Head of caudate nucleus (tissue), 42 donors: ENCODE data around the gene GABRR3.

Source experiments
- DNase-seq, 42 donors: peaks; one replicate each; pipeline versions ENCODE4 v3.0.0 to v3.0.0-alpha.2; 2020 to 2021; ENCODE audit warnings: mixed read lengths in 7 of 42
- intact Hi-C: fragments of 100-400 bp; cut with DNase I; formaldehyde crosslinking; loops from one replicate; pipeline ENCODE4 v1.15.0; 2022

Gene GABRR3

GRCh38 chr3:97994328-97994945 lies 40.7 kb downstream of the GABRR3 start:
- intact Hi-C loops, result no loop called here
- no peak for DNase-seq

GRCh38 chr3:97993526-97993925 lies 41.6 kb downstream of the GABRR3 start:
- intact Hi-C loops, result no loop called here

GRCh38 chr3:97992547-97993173 lies 42.5 kb downstream of the GABRR3 start:
- intact Hi-C loops, result no loop called here
- no peak for DNase-seq

More at GRCh38 chr3:97993526-97993925, 41.6 kb downstream of the GABRR3 start:
- DNase-seq, result no peak

GRCh38 chr3:97991293-97991682 lies 43.8 kb downstream of the GABRR3 start:
- intact Hi-C loops, result no loop called here
- peak in 15 of 42 donors; percentile 13 to 63 (median 29) for DNase-seq

GRCh38 chr3:97990624-97991292 lies 44.4 kb downstream of the GABRR3 start:
- intact Hi-C loops, result no loop called here
- DNase-seq, result no peak

GRCh38 chr3:97988784-97989568 lies 46.1 kb downstream of the GABRR3 start:
- intact Hi-C loops, result no loop called here
- no peak for DNase-seq

- DNase-seq, result no peak
Observed at GRCh38 chr3:97987306-97987705, 47.8 kb downstream of the GABRR3 start.

GRCh38 chr3:97983933-97984491 lies 51.1 kb downstream of the GABRR3 start:
- intact Hi-C loops, result no loop called here
- DNase-seq, result peak in 1 of 42 donors; percentile 12

More at GRCh38 chr3:97987306-97987705, 47.8 kb downstream of the GABRR3 start:
- intact Hi-C loops, result no loop called here

- intact Hi-C loops, result no loop called here
- DNase-seq, result no peak
Observed at GRCh38 chr3:97981886-97982285, 53.2 kb downstream of the GABRR3 start.

GRCh38 chr3:97979610-97980009 lies 55.5 kb downstream of the GABRR3 start:
- no peak for DNase-seq
- intact Hi-C loops, result no loop called here

GRCh38 chr3:97975466-97975865 lies 59.6 kb downstream of the GABRR3 start:
- no peak for DNase-seq
- intact Hi-C loops, result no loop called here

- no peak for DNase-seq
- intact Hi-C loops, result loop anchor here (5.0 kb wide), 1 partner anchor 153 kb away; the partner anchor contains the start of gene CRYBG3
Observed at GRCh38 chr3:97974996-97975395, 60.1 kb downstream of the GABRR3 start.

- intact Hi-C loops, result loop anchor here (5.0 kb wide), 1 partner anchor 151 kb away; the partner anchor contains the start of gene CRYBG3
- no peak for DNase-seq
Observed at GRCh38 chr3:97972976-97973375, 62.1 kb downstream of the GABRR3 start.

- intact Hi-C loops, result loop anchor here (5.0 kb wide), 1 partner anchor 150 kb away; the partner anchor contains the start of gene CRYBG3
- peak; percentile 52 to 91 (median 80) for DNase-seq
Observed at GRCh38 chr3:97971679-97972567, 63.2 kb downstream of the GABRR3 start, which contains the start of gene RIOX2. RIOX2 (minus strand) TSS chr3:97972431; CDS start chr3:97967593, 4,838 bp downstream.

- DNase-seq, result no peak
- intact Hi-C loops, result loop anchor here (5.0 kb wide), 1 partner anchor 149 kb away; the partner anchor contains the start of gene CRYBG3
Observed at GRCh38 chr3:97970956-97971620, 64.0 kb downstream of the GABRR3 start.

- intact Hi-C loops, result loop anchor here (5.0 kb wide), 1 partner anchor 148 kb away; the partner anchor contains the start of gene CRYBG3
Observed at GRCh38 chr3:97970156-97970555, 65.0 kb downstream of the GABRR3 start.

GRCh38 chr3:97969541-97969940 lies 65.6 kb downstream of the GABRR3 start:
- no peak for DNase-seq
- intact Hi-C loops, result no loop called here

More at GRCh38 chr3:97970156-97970555, 65.0 kb downstream of the GABRR3 start:
- DNase-seq, result no peak
